ENCODE results near the gene CLTCL1.
"Not testable (repeated sequence)": the region's sequence is repeated elsewhere in the genome, so short reads cannot be mapped to it uniquely, and the experiment has no call there.

The CLTCL1 gene

DNA sequence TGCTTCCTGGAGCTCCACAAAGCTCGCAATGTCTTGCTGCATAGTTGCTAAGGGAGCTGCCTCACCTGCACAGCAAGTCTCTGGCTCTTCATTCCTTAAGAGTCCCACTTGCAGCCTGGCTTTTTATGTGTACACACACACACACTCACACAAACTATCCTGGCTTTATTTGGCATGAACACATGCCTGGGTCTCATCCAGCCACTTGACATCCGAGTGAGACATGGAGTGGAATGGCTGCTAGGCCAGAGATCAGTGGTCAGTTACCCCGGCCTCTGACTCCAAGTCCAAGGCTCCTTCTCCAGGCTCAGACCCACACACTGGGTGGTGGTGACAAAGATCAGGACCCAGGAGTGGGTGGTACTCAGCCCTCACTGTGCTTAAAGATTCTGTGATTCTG is 37.9 kb upstream of the CLTCL1 start:
- TF ChIP-seq, protein P1, sequence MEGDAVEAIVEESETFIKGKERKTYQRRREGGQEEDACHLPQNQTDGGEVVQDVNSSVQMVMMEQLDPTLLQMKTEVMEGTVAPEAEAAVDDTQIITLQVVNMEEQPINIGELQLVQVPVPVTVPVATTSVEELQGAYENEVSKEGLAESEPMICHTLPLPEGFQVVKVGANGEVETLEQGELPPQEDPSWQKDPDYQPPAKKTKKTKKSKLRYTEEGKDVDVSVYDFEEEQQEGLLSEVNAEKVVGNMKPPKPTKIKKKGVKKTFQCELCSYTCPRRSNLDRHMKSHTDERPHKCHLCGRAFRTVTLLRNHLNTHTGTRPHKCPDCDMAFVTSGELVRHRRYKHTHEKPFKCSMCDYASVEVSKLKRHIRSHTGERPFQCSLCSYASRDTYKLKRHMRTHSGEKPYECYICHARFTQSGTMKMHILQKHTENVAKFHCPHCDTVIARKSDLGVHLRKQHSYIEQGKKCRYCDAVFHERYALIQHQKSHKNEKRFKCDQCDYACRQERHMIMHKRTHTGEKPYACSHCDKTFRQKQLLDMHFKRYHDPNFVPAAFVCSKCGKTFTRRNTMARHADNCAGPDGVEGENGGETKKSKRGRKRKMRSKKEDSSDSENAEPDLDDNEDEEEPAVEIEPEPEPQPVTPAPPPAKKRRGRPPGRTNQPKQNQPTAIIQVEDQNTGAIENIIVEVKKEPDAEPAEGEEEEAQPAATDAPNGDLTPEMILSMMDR (IDR thresholded peaks at IDR 0.05; ENCODE audit: low read depth, low read length) = no peak
- H3K4me3 ChIP-seq (replicated peaks in 1 of 2; ENCODE audit: low read depth in 2 of 2, low read length in 2 of 2) = no peak overlapping the region
- no peak for DNase-seq (ENCODE audit: low read depth in 2 of 2)

DNA sequence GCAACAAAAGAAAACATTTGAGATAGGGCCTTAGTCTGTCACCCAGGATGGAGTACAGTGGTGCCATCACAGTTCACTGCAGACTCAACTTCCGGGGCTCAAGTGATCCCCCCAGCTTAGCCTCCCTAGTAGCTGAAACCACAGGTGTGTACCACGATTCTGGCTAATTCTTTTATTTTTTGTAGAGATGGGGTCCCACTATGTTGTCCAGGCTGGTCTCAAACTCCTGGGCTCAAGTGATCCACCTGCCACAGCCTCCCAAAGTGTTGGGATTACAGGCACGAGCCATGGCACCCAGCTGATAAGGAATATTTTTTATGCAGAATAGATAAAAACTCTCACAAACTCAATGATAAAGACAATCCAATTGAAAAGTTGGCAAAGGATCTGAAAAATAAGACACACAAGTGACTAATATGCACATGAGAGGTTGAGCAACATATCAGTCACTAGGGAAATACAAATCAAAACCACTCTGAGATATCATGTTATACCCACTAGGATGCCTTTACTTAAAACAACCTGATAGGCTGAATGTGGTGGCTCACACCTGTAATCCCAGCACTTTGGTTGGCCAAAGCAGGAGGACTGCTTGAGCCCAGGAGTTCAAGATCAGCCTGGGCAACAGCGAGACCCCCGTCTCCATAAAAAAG is 33.9 kb upstream of the CLTCL1 start:
- TF ChIP-seq, protein P1 (IDR thresholded peaks at IDR 0.05; ENCODE audit: low read depth, low read length) = no peak
- H3K4me3 ChIP-seq (replicated peaks in 1 of 2; ENCODE audit: low read depth in 2 of 2, low read length in 2 of 2) = no peak overlapping the region
- DNase-seq (ENCODE audit: low read depth in 2 of 2) = peak; percentile 31 to 75

DNA sequence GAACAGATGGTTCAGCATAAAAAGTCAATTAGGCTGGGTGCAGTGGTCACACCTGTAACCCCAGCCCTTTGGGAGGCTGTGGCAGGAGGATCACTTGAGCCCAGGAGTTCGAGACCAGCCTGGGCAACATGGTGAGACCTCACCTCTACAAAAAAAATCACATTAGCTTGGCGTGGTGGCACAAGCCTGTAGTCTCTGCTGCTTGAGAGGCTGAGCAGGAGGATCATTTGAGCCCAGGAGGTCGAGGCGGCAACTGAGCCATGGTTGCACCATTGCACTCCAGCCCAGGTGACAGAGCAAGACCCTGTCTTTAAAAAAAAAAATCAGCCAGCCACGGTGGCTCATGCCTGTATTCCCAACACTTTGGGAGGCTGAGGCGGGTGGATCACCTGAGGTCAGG is 31.9 kb upstream of the CLTCL1 start:
- not testable (repeated sequence) for DNase-seq (ENCODE audit: low read depth in 2 of 2); H3K4me3 ChIP-seq (replicated peaks in 1 of 2; ENCODE audit: low read depth in 2 of 2, low read length in 2 of 2)

DNA sequence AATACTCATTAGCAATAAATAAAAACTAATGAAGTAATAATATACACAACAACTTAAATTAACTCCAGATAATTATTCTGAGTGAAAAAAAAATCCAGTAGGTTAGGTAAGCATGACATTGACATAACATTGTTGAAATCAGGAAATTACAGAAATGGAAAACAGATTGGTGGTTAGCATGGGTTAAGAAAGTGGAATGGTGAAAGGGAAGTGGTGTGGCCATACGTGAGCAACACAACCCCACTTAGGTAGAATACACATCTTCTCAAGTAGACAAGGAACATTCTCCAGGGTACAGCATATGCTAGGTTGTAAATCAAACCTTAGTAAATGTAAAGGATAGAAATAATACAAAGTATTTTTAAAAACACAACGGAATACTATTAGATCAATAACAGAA is 30.2 kb upstream of the CLTCL1 start:
- no peak for DNase-seq (ENCODE audit: low read depth in 2 of 2)
- no peak overlapping the region for H3K4me3 ChIP-seq (replicated peaks in 1 of 2; ENCODE audit: low read depth in 2 of 2, low read length in 2 of 2)
- TF ChIP-seq, protein P1 (IDR thresholded peaks at IDR 0.05; ENCODE audit: low read depth, low read length) = no peak

DNA sequence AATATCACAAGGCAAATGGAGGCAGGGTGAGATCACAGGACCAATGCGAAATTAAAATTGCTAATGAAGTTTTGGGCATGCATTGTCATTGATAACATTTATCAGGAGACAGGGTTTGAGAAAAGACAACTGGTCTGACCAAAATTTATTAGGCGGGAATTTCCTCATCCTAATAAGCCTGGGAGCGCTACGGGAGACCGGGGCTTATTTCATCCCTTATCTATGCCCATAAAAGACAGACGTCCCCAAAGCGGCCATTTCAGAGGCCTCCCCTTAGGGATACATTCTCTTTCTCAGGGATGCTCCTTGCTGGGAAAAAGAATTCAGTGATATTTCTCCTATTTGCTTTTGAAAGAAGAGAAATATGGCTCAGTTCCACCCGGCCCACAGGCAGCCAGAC is 28.6 kb upstream of the CLTCL1 start:
- H3K4me3 ChIP-seq (replicated peaks in 1 of 2; ENCODE audit: low read depth in 2 of 2, low read length in 2 of 2); DNase-seq (ENCODE audit: low read depth in 2 of 2): not testable (repeated sequence)

DNA sequence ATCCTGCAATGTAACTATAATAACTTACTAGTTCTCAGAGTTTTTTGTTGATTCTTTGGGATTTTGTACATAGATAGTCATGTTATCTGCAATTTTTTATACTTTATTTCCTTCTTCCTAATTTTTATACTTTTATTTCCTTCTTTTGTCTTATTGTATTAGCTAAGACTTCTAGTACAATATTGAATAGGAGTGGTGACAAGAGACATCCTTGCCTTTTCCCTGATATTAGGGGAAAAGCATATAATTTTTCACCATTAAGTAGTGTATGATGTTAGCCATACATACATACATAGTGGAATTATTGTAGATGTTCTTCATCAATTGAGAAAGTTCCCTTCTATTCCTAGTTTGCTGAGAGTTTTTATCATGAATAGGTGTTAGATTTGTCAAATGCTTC is 27.8 kb upstream of the CLTCL1 start:
- DNase-seq (ENCODE audit: low read depth in 2 of 2) = no peak
- TF ChIP-seq, protein P1 (IDR thresholded peaks at IDR 0.05; ENCODE audit: low read depth, low read length) = no peak
- no peak overlapping the region for H3K4me3 ChIP-seq (replicated peaks in 1 of 2; ENCODE audit: low read depth in 2 of 2, low read length in 2 of 2)

DNA sequence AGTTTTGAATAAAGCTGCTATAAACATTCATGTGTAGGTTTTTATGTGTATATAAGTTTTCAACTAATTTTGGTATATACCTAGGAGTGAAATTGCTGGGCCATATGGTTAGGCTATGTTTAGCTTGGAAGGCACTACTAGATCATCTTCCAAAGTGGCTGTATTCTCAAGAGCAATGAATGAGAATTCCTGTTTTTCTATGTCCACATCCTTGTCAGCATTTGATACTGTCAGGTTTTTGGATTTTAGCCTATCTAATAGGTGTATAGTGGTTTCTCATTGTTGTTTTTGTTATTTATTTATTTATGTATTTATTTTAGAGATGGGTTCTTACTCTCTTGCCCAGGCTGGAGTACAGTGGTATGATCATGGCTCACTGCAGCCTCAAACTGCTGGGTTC is 26.3 kb upstream of the CLTCL1 start:
- TF ChIP-seq, protein P1 (IDR thresholded peaks at IDR 0.05; ENCODE audit: low read depth, low read length) = no peak

DNA sequence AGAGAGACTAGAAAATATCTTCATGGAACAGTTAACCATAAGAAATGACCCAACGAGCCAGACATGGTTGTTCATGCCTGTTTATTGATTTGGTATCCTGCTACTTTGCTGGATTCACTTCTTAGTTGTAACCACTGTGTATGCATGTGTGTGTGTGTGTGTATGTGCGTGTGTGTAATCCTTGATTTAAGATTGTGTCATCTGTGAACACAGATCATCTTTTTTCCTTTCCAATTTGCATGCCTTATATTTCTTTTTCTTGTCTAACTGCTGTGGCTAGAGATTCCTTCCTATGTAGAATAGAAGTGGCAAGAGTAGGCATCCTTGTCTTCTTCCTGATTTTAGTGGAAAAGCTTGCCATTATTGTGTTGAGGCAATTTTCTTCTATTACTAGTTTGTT is 16.4 kb upstream of the CLTCL1 start:
- TF ChIP-seq, protein P1 (IDR thresholded peaks at IDR 0.05; ENCODE audit: low read depth, low read length) = no peak
- no peak overlapping the region for H3K4me3 ChIP-seq (replicated peaks in 1 of 2; ENCODE audit: low read depth in 2 of 2, low read length in 2 of 2)
- DNase-seq (ENCODE audit: low read depth in 2 of 2) = no peak

More for the DNA sequence above, 26.3 kb upstream of the CLTCL1 start:
- H3K4me3 ChIP-seq (replicated peaks in 1 of 2; ENCODE audit: low read depth in 2 of 2, low read length in 2 of 2) = no peak overlapping the region
- no peak for DNase-seq (ENCODE audit: low read depth in 2 of 2)

DNA sequence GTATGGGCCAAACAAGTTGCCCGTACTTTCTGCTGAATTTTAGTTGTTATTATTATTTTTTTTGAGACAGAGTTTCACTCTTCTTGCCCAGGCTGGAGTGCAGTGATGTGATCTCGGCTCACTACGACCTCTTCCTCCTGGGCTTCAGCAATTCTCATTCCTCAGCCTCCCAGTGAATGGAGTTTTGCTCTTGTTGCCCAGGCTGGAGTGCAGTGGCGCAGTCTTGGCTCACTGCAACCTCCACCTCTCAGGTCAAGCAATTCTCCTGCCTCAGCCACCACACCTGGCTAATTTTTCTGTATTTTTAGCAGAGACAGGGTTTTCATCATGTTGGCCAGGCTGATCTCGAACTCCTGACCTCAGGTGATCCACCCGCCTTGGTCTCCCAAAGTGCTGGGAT is 15.0 kb upstream of the CLTCL1 start:
- not testable (repeated sequence) for H3K4me3 ChIP-seq (replicated peaks in 1 of 2; ENCODE audit: low read depth in 2 of 2, low read length in 2 of 2); DNase-seq (ENCODE audit: low read depth in 2 of 2)

Measured in cardiac fibroblast (primary cell).